OCI-LY1 (cell line): ENCODE measurements around the gene KCNIP4.

Source experiments
- H2AFZ ChIP-seq: fragments of 200-600 bp; sonication (generic), shearing (Covaris generic); 2 replicates; pipeline ENCODE4 v1.6.0; 2014; ENCODE audit warnings: antibody characterized with exemption, mild to moderate bottlenecking, low read length
- H3F3A ChIP-seq: fragments of 200-600 bp; sonication (generic), shearing (Covaris generic); 2 replicates; pipeline ENCODE4 v1.6.0; 2014; ENCODE audit warnings: mild to moderate bottlenecking, antibody characterized with exemption, low read length, moderate library complexity; ENCODE audit not compliant: insufficient read depth
- H3K27ac ChIP-seq: fragments of 200-600 bp; sonication (generic); 2 replicates; pipeline ENCODE4 v1.5.1; 2014; ENCODE audit warnings: low read length, mixed run types, mild to moderate bottlenecking, low read depth; ENCODE audit not compliant: poor library complexity, severe bottlenecking
- H3K27me3 ChIP-seq: fragments of 200-600 bp; sonication (generic); 2 replicates; pipeline ENCODE4 v1.6.0; 2014; ENCODE audit warnings: antibody characterized with exemption, mild to moderate bottlenecking, low read length, moderate library complexity; ENCODE audit not compliant: insufficient read depth
- H3K36me3 ChIP-seq: fragments of 200-600 bp; sonication (generic); 2 replicates; pipeline ENCODE4 v1.6.1; 2014; ENCODE audit warnings: mild to moderate bottlenecking, antibody characterized with exemption, low read length, moderate library complexity, mixed read lengths; ENCODE audit not compliant: insufficient read depth
- H3K4me1 ChIP-seq: fragments of 200-600 bp; sonication (generic); 2 replicates; pipeline ENCODE4 v1.5.1; 2014; ENCODE audit warnings: mild to moderate bottlenecking, low read length, moderate library complexity; ENCODE audit not compliant: insufficient read depth, severe bottlenecking
- H3K4me2 ChIP-seq: fragments of 200-600 bp; sonication (generic), shearing (Covaris generic); 2 replicates; pipeline ENCODE4 v1.6.1; 2014; ENCODE audit warnings: low read length
- H3K4me3 ChIP-seq: fragments of 200-600 bp; sonication (generic); 2 replicates; pipeline ENCODE4 v1.5.1; 2014; ENCODE audit warnings: low read length, low read depth, mild to moderate bottlenecking, mixed read lengths; ENCODE audit not compliant: poor library complexity, severe bottlenecking
- H3K79me2 ChIP-seq: fragments of 200-600 bp; shearing (Covaris generic); 2 replicates; pipeline ENCODE4 v1.6.1; 2016; ENCODE audit warnings: mixed run types, low read length, mixed read lengths; ENCODE audit not compliant: insufficient read depth
- H3K9ac ChIP-seq: fragments of 200-600 bp; sonication (generic), shearing (Covaris generic); 2 replicates; pipeline ENCODE4 v1.6.1; 2014; ENCODE audit warnings: mild to moderate bottlenecking, low read length, mixed read lengths
- H3K9me2 ChIP-seq: fragments of 200-600 bp; sonication (generic), shearing (Covaris generic); 2 replicates; pipeline ENCODE4 v1.6.1; 2014; ENCODE audit warnings: low read depth, mild to moderate bottlenecking, low read length, mixed read lengths
- H3K9me3 ChIP-seq: fragments of 200-600 bp; shearing (Covaris generic); 2 replicates; pipeline ENCODE4 v1.6.1; 2014; ENCODE audit warnings: low read length, mixed read lengths
- H4K20me1 ChIP-seq: fragments of 200-600 bp; sonication (generic), shearing (Covaris generic); 2 replicates; pipeline ENCODE4 v1.6.0; 2016; ENCODE audit warnings: mild to moderate bottlenecking, low read length; ENCODE audit not compliant: insufficient read depth
- CTCF ChIP-seq: fragments of 200-600 bp; sonication (generic), shearing (Covaris generic); IDR thresholded peaks from 2 replicates; pipeline ENCODE4 v1.5.1; 2017; ENCODE audit warnings: mild to moderate bottlenecking, antibody characterized with exemption, low read length, moderate library complexity, mixed read lengths
- EZH2 ChIP-seq: fragments of 200-600 bp; sonication (generic), shearing (Covaris generic); IDR thresholded peaks from 2 replicates; pipeline ENCODE4 v1.8.0; 2017; ENCODE audit warnings: borderline replicate concordance, mixed run types, mild to moderate bottlenecking, antibody characterized with exemption, low read length, moderate library complexity, mixed read lengths

KCNIP4 gene

DNA sequence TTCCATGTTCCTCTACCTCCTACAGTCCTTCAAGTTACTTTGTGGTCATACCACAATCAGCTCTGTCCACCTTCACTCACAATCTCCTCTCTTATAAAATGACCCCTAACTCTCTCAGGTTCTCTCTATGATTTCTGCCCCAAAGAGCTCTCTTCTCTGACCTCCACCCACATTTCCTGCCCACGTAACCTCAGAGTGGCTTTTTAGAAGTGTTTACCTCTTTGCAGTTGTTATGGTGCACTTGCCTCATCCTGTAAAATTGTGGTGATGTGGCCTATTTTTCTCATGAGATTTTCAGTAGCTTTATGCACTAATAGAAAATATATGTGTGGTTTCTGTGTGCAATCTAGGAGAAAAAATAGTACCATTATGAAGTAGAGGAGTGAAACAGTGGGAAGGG lies 1032.5 kb downstream of the KCNIP4 start:
- Histone ChIP-seq H3K4me3 (no peak overlapping the region), H2AFZ (no peak overlapping the region), H3K27me3 (no peaks in the 10 kb centered on the region)

DNA sequence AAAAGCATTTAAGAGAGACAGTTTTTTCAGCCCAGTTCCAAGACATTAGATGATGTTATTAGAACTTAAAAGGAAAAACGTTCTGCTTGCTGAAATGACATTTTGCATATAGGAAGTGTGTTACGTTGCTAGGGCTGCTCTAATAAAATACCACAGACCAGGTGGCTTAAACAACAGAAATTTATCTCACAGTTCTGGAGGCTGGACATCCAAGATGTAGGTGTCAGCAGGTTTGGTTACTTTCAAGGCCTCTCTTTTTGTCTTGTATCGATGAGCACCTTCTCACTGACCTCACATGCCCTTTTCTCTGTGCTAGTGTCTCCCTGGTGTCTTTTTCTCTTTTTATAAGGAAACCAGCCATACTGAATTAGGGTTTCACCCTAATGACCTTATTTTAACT lies 1043.6 kb downstream of the KCNIP4 start:
- H4K20me1 ChIP-seq: no peaks in the 10 kb centered on the region
- no peaks in the 10 kb centered on the region for H3F3A ChIP-seq
- no peaks in the 10 kb centered on the region for H3K27me3 ChIP-seq
- no peak overlapping the region for H2AFZ ChIP-seq
- H3K36me3 ChIP-seq: no peaks in the 10 kb centered on the region
- H3K9me3 ChIP-seq: no peaks in the 10 kb centered on the region
- H3K4me1 ChIP-seq: no peaks in the 10 kb centered on the region
- no peak for TF ChIP-seq EZH2
- TF ChIP-seq CTCF: no peak
- H3K27ac ChIP-seq: no peak overlapping the region
- no peak overlapping the region for H3K4me2 ChIP-seq
- no peak overlapping the region for H3K4me3 ChIP-seq
- H3K9ac ChIP-seq: no peak overlapping the region
- no peaks in the 10 kb centered on the region for H3K79me2 ChIP-seq
- no peaks in the 10 kb centered on the region for H3K9me2 ChIP-seq

More for the DNA sequence above, 1032.5 kb downstream of the KCNIP4 start:
- no peaks in the 10 kb centered on the region for H3F3A ChIP-seq
- no peaks in the 10 kb centered on the region for H4K20me1 ChIP-seq
- TF ChIP-seq EZH2 (no peak), CTCF (no peak)
- H3K9me2 ChIP-seq: no peaks in the 10 kb centered on the region
- no peak overlapping the region for H3K4me2 ChIP-seq
- no peaks in the 10 kb centered on the region for H3K4me1 ChIP-seq
- no peaks in the 10 kb centered on the region for H3K9me3 ChIP-seq
- H3K9ac ChIP-seq: no peak overlapping the region
- H3K27ac ChIP-seq: no peak overlapping the region
- H3K36me3 ChIP-seq: no peaks in the 10 kb centered on the region
- no peaks in the 10 kb centered on the region for H3K79me2 ChIP-seq

- no peak overlapping the region for H3K4me2 ChIP-seq
- no peak overlapping the region for H3K27ac ChIP-seq
- H3K9me2 ChIP-seq: no peaks in the 10 kb centered on the region
- H3K36me3 ChIP-seq: no peaks in the 10 kb centered on the region
- no peak overlapping the region for H2AFZ ChIP-seq
- H3K9me3 ChIP-seq: no peaks in the 10 kb centered on the region
- H3K27me3 ChIP-seq: no peaks in the 10 kb centered on the region
- no peaks in the 10 kb centered on the region for H3F3A ChIP-seq
- no peaks in the 10 kb centered on the region for H4K20me1 ChIP-seq
- H3K4me1 ChIP-seq: no peaks in the 10 kb centered on the region
- H3K4me3 ChIP-seq: no peak overlapping the region
- no peaks in the 10 kb centered on the region for H3K79me2 ChIP-seq
- TF ChIP-seq EZH2 (no peak), CTCF (no peak)
- H3K9ac ChIP-seq: no peak overlapping the region
Measured at GRCh38 chr4:20901851-20902250, 1046.7 kb downstream of the KCNIP4 start.
